GM04504 (cell line): ENCODE data around the gene DHX8.

Experiments
- DNase-seq: peaks from one replicate; pipeline ENCODE4 v3.0.0-alpha.2; 2012; ENCODE audit warnings: low read depth

The DHX8 gene

DNA sequence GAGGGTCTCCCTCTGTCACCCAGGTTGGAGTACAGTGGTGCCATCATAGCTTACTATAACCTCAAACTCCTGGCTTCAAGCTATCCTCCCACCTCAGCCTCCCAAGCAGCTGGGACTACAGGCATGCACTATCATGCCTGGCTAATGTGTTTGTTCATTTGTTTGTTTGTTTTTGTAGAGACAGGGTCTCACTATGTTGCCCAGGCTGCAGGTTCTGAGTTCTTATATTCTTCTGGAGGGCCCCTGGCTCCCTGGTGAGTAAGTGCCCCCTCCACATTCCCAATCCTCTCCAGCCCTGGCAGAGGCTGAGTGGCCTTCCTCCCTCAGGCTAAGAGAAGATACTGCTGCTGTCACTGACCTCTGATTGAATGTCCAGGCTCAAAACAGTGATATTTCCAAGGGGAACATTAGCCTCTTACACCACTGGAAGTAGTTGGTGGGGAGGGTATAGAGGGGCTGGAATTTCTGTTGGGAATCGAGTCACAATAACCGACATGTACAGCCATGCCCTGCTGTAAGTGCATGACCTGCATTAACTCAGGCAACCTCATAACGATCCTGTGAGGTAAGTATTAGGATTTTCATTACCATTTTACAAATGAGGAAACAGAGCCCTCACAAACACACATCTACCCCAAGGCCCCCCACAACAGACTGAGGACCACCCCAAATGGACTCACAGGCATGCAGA is 65.1 kb downstream of the DHX8 start:
- DNase-seq: no peak

DNA sequence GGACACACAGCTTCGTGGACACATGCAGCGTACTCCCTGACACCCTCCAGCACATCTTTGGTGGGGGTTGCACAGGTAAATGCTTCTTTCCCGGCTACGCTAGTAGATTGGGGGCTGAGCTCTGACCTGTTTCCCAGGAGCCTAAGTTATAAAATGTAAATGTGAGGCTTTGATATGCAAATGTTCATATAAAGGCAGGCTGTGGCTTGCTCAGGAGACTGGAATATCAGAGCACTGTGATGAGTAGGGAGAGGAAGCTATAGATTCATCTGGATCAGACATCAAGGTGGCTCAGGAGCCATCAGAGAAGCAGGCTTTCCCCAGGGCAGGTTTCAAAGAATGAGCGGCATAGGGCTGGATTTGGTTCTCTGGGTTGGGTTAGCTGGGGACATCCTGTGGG is 65.7 kb downstream of the DHX8 start:
- DNase-seq: no peak

DNA sequence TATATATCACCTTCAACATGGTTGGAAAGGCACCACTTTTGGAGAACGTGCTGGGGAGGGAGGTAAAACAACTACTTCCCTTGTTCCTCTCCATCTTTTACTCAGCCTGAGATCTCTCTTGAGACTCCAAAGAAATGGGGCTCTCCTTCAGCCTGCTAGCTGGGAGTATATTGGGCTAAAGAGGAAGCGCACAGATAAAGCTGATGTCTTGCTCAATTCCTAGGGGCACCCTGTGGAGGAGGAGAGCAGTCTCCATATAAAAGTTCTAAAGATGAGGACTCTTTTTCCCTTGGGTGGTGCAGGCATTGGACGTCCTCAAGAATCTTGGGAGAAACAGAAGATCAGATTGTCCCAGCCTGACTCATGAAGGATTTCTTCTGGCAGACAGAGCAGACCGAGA is 67.0 kb downstream of the DHX8 start:
- no peak for DNase-seq

DNA sequence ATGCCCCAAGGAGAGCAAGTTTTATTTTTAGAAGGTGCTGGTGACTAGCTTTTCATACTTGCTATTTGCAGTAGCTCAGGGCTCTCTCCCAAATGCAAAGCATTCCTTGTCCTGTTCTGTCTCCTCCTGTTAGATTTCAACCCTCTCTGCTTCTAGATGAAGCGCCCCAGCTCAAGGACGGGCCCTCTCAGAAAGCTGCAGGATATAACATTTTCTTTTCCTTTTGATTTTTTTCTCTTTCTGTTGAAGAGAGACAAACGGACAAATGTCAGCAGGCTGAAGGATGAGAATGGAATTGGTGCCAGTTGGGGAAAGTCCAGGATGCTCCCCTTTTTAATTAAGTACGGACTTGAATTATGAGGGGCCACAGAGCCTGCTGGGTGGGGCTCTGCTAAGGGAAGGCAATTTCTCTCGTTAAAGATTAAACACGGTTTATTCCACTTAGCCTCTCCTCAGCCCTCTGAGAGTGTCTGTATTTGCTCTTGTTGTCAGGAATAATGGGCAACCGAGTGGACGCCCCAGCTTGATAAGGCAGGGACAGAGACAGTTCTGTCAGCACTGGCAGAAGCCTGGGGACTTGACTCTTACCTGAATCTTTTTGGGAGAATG is 68.6 kb downstream of the DHX8 start:
- no peak for DNase-seq

DNA sequence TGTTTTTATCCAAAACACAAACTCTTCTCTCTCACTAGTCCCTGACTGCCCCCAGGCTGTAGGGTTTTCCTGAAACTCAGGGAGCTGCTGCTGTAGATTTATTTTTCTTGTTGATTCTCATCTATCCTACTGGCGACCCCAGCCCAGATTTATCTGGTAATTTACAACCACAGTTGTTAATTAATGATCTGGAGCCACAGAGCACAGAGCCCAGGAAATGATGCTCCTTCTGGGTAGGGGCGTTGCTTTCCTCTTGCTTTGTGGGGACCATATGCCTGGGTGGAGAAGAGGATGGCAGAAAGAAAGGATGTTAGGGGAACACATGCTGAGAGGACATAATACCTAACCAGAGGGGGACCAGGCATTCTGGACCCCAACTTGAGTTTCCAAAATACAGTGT is 69.8 kb downstream of the DHX8 start:
- no peak for DNase-seq

DNA sequence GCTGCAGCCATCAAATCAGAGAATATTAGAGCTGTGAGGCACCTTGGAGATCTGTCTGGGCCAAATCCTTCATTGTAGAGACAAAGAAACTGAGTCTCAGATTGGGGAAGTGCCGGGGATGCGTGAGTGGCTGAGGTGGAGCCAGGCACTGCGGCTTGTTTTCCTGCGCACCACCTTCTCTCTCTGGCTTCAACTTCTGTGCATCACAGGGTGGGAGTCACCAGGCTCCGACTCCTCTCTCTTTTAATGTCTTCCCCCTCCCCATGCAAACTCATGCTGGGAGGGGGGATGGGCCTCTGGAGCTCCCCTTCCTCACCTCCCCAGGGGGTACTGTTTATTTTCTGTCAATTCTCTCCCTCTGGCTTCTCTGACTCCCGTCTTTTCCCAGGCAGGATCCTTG is 71.1 kb downstream of the DHX8 start:
- DNase-seq: no peak

DNA sequence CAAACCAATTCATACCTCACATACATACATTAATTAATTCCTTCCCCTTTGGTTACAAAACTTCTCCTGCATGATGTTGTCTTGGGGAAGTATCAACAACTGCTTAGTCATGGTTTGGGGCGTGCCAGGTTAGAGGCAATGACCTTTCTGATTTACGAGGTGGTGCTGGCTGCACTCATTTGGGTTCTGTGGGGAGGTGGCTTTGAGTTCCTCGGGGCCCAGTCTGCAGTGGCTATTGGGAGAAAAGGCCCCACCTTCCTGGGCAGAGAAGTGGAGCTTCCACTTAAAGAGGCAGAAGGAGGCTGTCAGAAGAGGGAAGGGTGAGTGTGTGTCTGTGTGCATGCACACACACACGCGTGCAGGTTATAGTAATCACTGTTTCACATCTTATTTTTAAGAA is 72.5 kb downstream of the DHX8 start:
- peak; percentile 89 for DNase-seq

DNA sequence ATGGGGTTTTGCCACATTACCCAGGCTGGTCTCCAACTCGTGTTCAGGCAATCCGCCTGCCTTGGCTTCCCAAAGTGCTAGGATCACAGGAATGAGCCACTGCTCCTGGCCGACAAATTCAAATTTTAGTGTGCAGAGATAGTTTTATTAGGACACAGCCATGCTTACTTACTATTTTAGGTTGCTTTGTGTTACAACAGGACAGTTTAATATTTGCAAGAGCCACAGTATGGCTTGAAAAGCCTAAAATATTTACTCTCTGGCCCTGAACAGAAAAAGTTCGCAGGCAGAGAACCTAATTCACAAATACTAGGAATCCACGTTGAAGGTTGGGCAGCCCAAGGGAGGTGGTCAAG is 75.0 kb downstream of the DHX8 start:
- no peak for DNase-seq

DNA sequence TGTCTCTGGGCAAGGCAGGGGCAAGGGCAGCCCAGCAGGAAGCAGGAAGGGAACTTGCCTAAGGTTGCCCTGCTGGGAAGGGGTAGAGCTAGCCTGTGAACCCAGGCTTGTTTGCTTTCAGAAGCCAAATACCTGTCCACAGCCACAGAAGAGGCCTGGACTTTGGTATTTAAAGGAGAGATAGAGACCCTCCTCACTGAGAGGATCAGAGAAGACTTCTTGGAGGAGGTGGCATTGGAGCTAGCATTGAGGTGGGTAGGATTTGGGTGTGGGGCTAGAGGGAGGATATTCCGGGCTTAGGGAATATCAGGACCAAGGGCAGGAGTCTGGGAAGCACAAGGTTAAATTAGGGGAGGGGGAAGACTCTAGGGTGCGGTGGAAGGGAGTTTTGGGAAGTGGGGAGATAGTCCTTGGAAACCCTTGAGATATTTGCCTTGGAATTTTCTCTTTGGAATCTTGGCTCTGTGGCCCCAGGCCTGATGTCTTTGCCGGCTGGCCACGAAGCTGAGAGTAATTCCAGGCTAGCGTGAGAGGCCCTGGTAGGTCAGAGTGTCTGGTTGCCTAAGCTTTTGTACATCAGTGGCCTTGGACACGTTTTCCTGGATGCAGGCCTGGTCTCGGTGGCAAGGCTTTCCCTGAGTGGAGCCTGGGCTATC is 75.5 kb downstream of the DHX8 start:
- no peak for DNase-seq

DNA sequence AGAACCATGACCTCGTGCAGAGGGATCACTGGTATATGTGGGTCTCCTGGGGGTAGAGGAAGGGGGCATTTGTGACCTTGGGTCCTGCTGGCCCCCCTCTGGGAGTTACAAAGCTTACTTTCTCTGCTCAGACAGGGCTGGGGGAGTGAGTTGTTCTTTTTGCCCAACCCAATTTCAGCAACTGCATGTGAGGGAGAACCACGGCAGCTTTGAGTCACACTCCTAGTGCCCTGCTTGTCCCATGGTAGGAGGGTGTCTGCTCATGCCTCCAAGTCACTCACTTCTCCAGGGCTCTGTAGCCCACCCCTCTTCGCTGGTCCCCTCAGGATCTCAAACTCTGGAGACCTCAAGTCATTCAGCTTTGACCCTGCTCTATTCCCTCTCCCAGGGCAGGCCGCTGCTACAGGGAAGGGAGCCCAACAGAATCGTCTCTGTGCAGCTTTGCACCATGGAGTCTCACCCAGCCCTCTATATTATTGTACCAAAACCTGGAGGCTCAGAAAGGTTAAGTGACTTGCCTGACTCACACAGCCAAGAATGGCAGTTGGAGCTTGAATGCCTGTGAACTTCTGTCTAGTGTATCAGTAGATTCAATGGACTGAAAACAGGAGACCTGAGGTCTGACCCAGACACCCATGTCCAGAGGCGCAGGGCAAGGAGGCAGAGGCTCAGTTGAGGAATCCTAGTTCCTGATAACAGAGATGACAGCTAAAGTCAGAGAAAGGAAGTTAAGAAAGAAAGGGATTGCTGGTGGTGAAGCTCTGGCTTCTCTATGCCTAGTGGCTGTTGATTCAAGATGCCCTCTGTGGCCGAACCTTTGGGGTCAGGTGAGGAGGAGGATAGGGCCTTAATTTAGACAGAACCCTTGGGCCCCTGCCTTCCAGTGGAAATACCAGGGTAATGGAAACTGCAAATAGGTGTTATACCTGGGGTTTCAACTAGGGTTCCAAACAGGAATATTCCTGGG is 77.0 kb downstream of the DHX8 start:
- DNase-seq: no peak

DNA sequence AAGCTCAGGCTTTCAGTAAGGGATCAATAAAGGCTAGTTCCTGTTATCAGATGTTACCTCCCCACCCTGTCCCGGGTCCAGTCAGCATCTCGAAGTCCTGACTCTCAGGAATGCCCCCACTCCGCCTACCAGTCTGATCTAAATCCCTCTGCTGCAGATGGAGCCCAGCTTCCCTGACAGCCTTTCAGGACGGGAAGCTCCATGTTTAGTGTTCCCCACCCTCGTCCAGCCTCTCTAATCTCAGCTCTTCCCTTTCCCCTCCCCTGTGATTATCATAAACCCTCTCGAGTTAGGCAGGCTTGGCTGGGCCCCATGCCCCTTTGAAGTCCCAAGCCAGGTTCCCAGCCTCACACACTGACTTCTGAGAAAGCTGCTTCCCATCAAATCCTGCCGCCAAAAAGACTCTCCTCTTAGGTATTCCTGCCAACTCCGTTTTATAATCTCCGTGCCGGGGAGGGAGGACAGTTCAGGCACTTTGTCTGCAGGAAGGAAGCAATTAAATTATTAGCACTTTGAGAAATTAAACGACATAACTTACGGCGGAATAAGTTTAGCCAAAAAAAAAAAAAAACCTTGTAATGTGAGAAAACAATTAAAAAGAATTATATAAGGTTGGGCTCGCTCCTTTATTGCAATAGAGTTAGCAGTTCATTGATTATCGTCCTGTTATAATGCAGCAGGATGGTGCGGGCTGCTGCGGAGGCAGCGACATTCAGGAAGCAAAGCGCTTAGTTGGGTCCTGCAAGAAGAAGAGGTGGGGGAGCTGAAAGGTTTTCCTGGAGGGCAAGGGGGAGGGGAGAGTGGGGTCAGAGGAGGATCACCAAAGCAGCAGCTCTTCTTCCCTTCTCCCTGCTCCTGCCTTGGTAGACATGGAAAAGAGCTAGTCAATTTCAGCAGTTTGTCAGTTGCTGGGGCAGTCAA is 79.2 kb downstream of the DHX8 start:
- no peak for DNase-seq

DNA sequence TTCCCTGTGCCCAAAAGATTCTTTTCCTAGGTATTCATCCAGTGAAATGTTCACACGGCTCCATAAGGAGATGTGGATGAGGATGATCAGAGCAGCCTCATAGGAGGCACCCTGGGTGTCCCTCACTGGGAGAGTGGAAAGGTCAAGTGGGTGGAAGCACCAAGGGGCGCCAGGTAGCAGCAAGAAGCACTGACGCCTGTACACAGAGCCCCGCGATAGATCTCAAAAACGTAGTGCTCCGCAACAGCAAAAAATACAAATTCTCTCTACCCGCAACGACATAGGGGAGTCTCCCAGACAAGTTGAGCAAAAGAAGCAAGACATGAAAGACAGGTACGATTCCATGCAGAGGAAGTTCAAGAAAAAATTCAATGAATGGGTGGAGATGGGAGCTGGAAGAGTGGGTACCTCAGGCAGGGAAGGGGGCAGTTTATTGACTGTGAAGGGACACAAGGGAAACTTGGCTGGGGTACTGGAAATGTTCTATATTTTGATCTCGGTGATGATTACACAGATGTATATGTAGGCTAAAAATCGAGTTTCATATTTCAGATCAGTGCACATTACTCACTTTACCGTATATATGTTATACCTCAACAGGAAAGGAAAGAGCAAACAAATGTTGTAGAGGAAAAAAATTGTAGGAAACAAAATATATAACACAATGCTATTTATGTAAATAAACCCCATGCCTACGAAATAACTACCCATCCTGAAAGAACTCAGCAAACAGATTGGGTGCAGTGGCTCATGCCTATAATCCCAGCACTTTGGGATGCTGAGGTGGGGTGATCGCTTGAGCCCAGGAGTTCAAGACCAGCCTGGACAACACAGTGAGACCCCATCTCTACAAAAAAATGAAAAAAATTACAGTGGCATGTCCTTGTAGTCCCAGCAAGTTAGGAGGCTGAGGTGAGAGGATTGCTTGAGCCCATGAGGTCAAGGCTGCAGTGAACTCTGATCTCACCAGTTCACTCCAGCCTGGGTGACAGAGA is 80.1 kb downstream of the DHX8 start:
- DNase-seq: no peak

DNA sequence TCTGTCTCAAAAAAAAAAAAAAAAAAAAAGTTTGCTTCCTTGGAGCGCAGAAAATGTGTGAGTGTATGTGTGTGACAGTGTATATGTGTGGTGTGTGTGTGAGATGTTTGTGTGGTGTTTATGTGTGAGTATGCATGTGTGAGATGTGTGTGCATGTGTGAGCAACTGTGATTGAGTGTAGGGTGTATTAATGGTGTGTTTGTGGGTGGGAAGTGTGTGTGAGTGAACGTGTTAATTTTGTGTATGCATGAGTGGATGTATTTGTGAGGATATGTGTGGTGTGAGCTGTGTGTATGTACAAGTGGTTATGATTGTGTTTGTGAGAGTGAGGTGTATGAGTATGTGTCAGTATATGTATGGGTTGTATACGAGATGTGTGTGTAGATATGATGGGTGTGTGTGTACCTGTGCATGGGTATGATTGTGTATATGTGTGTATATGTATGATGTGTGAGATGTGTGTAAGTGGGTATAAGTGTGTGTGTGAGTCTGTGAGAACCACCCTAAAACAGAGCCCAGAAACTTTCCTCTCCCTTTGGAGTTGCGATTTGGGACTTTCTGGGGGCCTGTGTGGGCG is 84.8 kb downstream of the DHX8 start:
- DNase-seq: no peak

DNA sequence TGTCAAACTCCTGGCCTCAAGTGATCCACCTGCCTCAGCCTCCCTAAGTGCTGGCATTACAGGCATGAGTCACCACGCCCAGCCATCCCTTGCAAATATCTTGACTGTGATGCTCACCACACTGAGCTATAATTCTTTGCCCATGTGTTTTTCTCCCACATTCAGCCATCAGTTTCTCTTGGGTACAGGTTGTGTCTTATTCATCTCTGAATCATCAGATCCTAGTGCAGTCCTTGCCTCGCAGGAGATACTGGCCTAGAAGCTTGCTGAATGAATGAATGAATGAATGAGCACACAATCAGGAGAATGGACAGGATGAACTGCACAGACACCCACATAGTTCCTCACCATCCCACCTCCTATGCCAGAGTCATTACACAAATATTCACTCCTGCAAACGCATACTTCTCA is 86.7 kb downstream of the DHX8 start:
- DNase-seq: peak; percentile 48

DNA sequence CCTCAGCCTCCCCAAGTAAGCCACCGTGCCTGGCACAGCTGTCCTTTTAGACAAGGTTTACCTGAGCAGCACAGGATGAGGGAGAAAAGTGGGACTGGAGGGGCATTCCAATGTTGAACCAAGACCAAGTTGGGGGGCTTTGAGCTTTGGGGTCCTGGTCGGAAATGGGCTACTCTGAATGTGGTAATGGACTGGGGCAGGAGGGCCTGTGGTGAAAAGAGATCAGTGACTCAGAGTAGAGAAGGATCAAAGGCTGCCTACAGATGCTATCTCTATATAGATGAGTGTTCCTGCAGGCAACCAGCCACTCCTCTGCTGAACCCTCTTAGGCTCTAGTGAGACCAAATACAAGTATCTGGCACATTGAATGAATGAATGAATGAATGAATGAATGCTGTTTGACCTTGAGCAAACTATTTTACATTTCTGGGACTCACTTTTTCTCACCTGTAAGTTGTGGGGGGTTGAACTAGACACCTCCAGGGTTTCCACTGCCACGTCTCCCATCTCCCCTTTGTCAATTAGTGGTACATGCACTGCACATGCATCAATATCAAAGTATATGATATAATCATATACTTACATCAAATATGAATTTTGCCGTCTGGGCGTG is 88.7 kb downstream of the DHX8 start:
- DNase-seq: no peak

DNA sequence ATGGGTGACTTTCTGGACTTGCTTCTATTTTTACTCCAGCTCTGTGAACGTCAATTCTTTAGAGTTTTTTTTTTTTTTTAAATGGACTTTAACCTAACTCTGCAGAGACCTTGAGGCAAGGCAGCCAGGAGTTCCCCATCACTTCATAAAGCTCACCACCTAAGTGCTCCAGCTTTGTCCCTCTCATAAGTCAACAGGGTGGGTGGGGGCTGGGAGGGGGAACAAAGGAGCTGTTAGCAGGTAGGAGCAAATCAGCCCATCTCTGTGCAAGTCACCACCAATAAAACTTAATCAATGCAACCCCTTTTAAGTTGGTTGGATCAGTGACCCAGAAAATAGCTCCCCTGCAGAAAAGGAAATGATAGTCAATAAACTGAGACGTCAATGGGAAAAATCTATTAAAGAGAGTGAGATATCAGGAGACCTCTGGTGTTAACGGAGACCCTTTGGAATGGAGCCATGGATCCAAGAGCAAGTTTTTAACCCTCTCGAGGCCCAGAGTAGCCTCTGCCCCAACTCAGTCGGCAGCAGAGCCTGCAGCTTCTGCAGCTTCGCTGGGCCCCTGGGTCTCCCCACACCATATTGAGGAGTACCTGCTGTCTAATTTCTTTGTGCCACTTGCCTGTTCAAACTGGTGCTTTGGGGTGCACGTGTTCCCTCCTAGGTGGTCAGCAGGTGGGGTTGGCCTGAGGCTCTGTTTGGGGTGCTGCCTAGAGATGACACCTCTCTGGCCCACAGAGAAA is 90.0 kb downstream of the DHX8 start:
- DNase-seq: no peak

DNA sequence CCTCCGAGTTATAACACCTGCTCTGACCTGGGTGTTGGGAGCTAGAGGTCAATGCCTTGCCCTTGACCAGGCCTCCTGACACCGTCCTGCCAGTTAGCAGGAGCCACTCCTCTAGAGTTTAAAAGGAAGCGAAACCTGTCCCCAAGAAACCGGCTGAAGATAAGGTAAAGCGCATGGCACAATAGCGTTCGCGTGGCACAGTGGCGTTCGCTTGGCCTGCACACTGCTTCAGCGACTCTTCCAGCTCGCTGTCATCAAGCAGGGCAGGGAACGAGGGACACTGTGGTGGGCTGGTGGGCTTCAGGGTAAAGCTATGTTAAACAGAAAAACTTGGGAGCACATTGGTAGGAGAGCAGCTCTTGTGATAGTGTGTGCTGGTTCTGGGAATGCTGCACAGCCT is 90.6 kb downstream of the DHX8 start:
- no peak for DNase-seq

DNA sequence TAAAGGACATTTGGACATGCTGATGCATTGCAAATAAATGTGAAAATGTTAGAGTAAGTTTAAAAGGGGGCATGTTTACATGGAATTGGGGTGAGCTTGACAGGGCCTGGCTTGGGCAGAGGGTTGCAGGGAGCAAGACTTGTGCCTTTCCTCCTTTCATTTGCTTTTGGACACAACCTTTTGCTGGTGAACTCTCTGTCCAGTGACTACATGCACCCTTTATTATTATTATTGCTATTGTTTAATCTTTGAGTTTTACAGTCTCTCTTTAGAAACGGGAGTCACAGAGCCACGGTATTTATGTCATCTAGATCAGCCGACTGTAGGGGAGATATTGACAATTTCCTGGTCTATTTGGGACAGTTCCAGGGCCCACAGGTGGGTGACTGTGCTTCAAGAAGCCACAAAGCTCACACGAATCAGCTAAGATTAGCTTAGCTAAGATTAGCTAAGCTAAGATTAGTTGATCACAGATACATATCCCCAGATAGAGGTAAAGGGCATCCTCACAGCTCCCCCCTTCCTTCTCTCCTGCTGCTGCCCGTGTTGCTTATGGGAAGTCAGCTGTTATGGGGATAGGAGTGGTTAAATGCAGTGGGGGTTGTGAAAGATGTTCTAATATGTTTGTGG is 91.2 kb downstream of the DHX8 start:
- DNase-seq: no peak
